Measurements from ENCODE around the gene OR51D1.

- TF ChIP-seq CTCF (IDR thresholded peaks at IDR 0.05) (no peak), POLR2A (IDR thresholded peaks at IDR 0.05) (no peak)
Observed at GRCh38 chr11:4589017-4589416, 48.3 kb upstream of the OR51D1 start.

Measured in testis (tissue), 2 donors.